Natural killer cell treated with Interleukin-12 subunit alpha and Interleukin-12 subunit beta and Interleukin-15 and Interleukin-18, amount 100 ng/mL, for 72 hours (primary cell): ENCODE results near the gene HOXD10. TPM values are rescaled to one million over a fixed set of nuclear protein-coding genes. Genes with fewer than 3 reads are reported as not detected.

Experiments
- total RNA-seq, 2 donors: library from RNA; stranded (reverse); gene quantifications; one replicate each; pipeline ENCODE4 v1.2.3, GENCODE V29; 2022

HOXD10 gene
- total RNA-seq, 2 donors from 2014 or later = not detected

Other genes with a start within 250 kb of the HOXD10 start
- gene LNPK, start 114.5 kb upstream of the HOXD10 start, total RNA-seq = 10 to 100 TPM; 35.9 to 44.7 TPM
- gene EVX2, start 32.8 kb upstream of the HOXD10 start, total RNA-seq = not detected
- gene HOXD13, start 24.1 kb upstream of the HOXD10 start, total RNA-seq = not detected
- gene HOXD12, start 17.0 kb upstream of the HOXD10 start, total RNA-seq = not detected
- gene HOXD11, start 9.5 kb upstream of the HOXD10 start, total RNA-seq = not detected
- gene HOXD9, start 5.9 kb downstream of the HOXD10 start, total RNA-seq = not detected
- gene HOXD8, start 12.9 kb downstream of the HOXD10 start, total RNA-seq = not detected
- gene HOXD4, start 34.8 kb downstream of the HOXD10 start, total RNA-seq = not detected
- gene HOXD3, start 40.5 kb downstream of the HOXD10 start, total RNA-seq = not detected
- gene HOXD1, start 71.9 kb downstream of the HOXD10 start, total RNA-seq = not detected
- gene MTX2, start 152.7 kb downstream of the HOXD10 start, total RNA-seq = 10 to 100 TPM; 20.4 to 21.9 TPM